ENCODE results near the gene ZNF117. TPM values are rescaled to one million over a fixed set of nuclear protein-coding genes. Genes with fewer than 3 reads are reported as not detected.

The ZNF117 gene
- total and polyA plus RNA-seq, 2 donors (not counting 1 experiment from before 2014, with no cell fraction given), result 2.8 to 6.3 TPM

DNA sequence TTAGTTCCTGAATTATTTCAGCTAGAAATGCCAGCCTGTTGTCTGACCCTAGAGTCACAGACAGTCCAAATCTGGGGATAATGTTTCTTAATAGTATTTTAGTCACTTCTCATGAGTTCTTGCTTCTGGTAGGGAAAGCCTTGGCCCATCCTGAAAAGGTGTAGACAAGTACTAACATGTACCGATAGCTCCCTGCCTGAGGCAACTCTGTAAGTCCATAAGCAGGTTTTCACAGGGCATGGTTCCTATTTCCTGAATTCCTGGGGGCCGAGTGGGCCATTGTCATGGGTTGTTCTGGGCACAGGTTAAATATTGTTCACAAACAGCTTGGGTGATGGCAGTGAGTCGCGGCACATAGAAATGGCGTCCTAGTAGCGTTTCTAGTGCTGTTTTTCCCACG is 3.1 kb upstream of the ZNF117 start:
- H3K36me3 ChIP-seq (ENCODE audit: control insufficient read depth, insufficient read depth, low read length), result no peaks in the 10 kb centered on the region
- H3K4me3 ChIP-seq (replicated peaks in 1 of 4; ENCODE audit: control extremely low read depth in 1 of 4, insufficient read depth in 1 of 4, low read depth in 3 of 4, low read length in 4 of 4), result no peak overlapping the region
- H3K27ac ChIP-seq (ENCODE audit: insufficient read depth, low read length), result no peak overlapping the region
- TF ChIP-seq, protein P1, sequence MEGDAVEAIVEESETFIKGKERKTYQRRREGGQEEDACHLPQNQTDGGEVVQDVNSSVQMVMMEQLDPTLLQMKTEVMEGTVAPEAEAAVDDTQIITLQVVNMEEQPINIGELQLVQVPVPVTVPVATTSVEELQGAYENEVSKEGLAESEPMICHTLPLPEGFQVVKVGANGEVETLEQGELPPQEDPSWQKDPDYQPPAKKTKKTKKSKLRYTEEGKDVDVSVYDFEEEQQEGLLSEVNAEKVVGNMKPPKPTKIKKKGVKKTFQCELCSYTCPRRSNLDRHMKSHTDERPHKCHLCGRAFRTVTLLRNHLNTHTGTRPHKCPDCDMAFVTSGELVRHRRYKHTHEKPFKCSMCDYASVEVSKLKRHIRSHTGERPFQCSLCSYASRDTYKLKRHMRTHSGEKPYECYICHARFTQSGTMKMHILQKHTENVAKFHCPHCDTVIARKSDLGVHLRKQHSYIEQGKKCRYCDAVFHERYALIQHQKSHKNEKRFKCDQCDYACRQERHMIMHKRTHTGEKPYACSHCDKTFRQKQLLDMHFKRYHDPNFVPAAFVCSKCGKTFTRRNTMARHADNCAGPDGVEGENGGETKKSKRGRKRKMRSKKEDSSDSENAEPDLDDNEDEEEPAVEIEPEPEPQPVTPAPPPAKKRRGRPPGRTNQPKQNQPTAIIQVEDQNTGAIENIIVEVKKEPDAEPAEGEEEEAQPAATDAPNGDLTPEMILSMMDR (conservative IDR thresholded peaks at IDR 0.05 in 1 of 2, IDR thresholded peaks at IDR 0.05 in 1 of 2; ENCODE audit: low read depth in 1 of 2, low read length in 2 of 2), result no peak
- TF ChIP-seq EZH2 (IDR thresholded peaks at IDR 0.05; ENCODE audit: low read length, missing control alignments), result no peak
- no peaks in the 10 kb centered on the region for H3K79me2 ChIP-seq (ENCODE audit: control insufficient read depth, insufficient read depth, low read length)
- no peaks in the 10 kb centered on the region for H3K4me1 ChIP-seq (ENCODE audit: control insufficient read depth, extremely low read depth, insufficient read depth, low read length)
- H2AFZ ChIP-seq (ENCODE audit: low read length), result no peak overlapping the region
- H3K4me2 ChIP-seq (ENCODE audit: extremely low read depth, insufficient read depth, low read length), result no peak overlapping the region
- no peak for DNase-seq (ENCODE audit: low read depth in 2 of 2)
- H3K27me3 ChIP-seq (ENCODE audit: control insufficient read depth, insufficient read depth, low read length), result no peaks in the 10 kb centered on the region
- H3K9ac ChIP-seq (ENCODE audit: insufficient read depth, low read length), result no peak overlapping the region
- no peaks in the 10 kb centered on the region for H3K9me3 ChIP-seq (ENCODE audit: control insufficient read depth, insufficient read depth, low read depth, low read length)
- H4K20me1 ChIP-seq (ENCODE audit: control insufficient read depth, extremely low read depth, insufficient read depth, low read length), result no peaks in the 10 kb centered on the region

GRCh38 chr7:64992971-64993370 is 2.1 kb upstream of the ZNF117 start:
- H3K9ac ChIP-seq (ENCODE audit: insufficient read depth, low read length), result no peak overlapping the region
- no peak overlapping the region for H3K4me2 ChIP-seq (ENCODE audit: extremely low read depth, insufficient read depth, low read length)
- no peaks in the 10 kb centered on the region for H3K4me1 ChIP-seq (ENCODE audit: control insufficient read depth, extremely low read depth, insufficient read depth, low read length)
- H3K27ac ChIP-seq (ENCODE audit: insufficient read depth, low read length), result no peak overlapping the region
- no peaks in the 10 kb centered on the region for H3K9me3 ChIP-seq (ENCODE audit: control insufficient read depth, insufficient read depth, low read depth, low read length)
- H3K4me3 ChIP-seq (replicated peaks in 1 of 4; ENCODE audit: control extremely low read depth in 1 of 4, insufficient read depth in 1 of 4, low read depth in 3 of 4, low read length in 4 of 4), result no peak overlapping the region
- peak in 1 of 2 donors; percentile 69 for DNase-seq (ENCODE audit: low read depth in 2 of 2)
- H3K36me3 ChIP-seq (ENCODE audit: control insufficient read depth, insufficient read depth, low read length), result no peaks in the 10 kb centered on the region
- no peaks in the 10 kb centered on the region for H3K27me3 ChIP-seq (ENCODE audit: control insufficient read depth, insufficient read depth, low read length)
- no peaks in the 10 kb centered on the region for H4K20me1 ChIP-seq (ENCODE audit: control insufficient read depth, extremely low read depth, insufficient read depth, low read length)
- H2AFZ ChIP-seq (ENCODE audit: low read length), result no peak overlapping the region
- TF ChIP-seq EZH2 (IDR thresholded peaks at IDR 0.05; ENCODE audit: low read length, missing control alignments), result no peak
- TF ChIP-seq, protein P1 (conservative IDR thresholded peaks at IDR 0.05 in 1 of 2, IDR thresholded peaks at IDR 0.05 in 1 of 2; ENCODE audit: low read depth in 1 of 2, low read length in 2 of 2), result no peak
- H3K79me2 ChIP-seq (ENCODE audit: control insufficient read depth, insufficient read depth, low read length), result no peaks in the 10 kb centered on the region

DNA sequence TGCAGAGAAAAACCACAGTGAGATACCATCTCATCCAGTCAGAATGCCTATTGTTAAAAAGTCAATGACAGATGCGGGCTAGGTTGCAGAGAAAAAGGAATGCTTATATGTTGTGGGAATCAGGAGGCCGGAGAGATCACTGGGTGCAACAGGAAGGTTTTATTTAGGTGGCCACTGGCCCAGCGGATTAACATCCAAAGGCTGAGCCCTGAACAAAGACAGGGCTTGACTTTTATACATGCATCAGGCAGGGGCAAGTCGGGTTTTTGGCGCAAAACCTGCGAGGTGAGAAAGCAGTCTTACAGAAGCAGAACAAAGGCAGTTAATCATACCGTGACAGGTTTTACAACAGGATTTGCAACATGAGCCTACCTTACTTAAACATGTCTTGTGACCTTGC is 620 bp downstream of the ZNF117 start:
- Histone ChIP-seq H3K36me3 (ENCODE audit: control insufficient read depth, insufficient read depth, low read length) (no peaks in the 10 kb centered on the region), H3K4me3 (replicated peaks in 1 of 4; ENCODE audit: control extremely low read depth in 1 of 4, insufficient read depth in 1 of 4, low read depth in 3 of 4, low read length in 4 of 4) (no peak overlapping the region), H3K4me1 (ENCODE audit: control insufficient read depth, extremely low read depth, insufficient read depth, low read length) (no peaks in the 10 kb centered on the region), H3K79me2 (ENCODE audit: control insufficient read depth, insufficient read depth, low read length) (no peaks in the 10 kb centered on the region), H3K4me2 (ENCODE audit: extremely low read depth, insufficient read depth, low read length) (no peak overlapping the region), H3K9me3 (ENCODE audit: control insufficient read depth, insufficient read depth, low read depth, low read length) (no peaks in the 10 kb centered on the region), H2AFZ (ENCODE audit: low read length) (no peak overlapping the region), H3K27me3 (ENCODE audit: control insufficient read depth, insufficient read depth, low read length) (no peaks in the 10 kb centered on the region), H3K27ac (ENCODE audit: insufficient read depth, low read length) (no peak overlapping the region), H3K9ac (ENCODE audit: insufficient read depth, low read length) (no peak overlapping the region), H4K20me1 (ENCODE audit: control insufficient read depth, extremely low read depth, insufficient read depth, low read length) (no peaks in the 10 kb centered on the region)
- no peak for DNase-seq (ENCODE audit: low read depth in 2 of 2)
- TF ChIP-seq, protein P1 (conservative IDR thresholded peaks at IDR 0.05 in 1 of 2, IDR thresholded peaks at IDR 0.05 in 1 of 2; ENCODE audit: low read depth in 1 of 2, low read length in 2 of 2), result no peak
